PC-9 (cell line): ENCODE data around the gene FAAH. TPM values are rescaled to one million over a fixed set of nuclear protein-coding genes. Genes with fewer than 3 reads are reported as not detected.
A peak's percentile ranks its signal among the peaks of the same experiment; 100 is the strongest.

Experiments
- BruUV-seq: library from RNA; stranded (reverse); fragments of 400-500 nt; replicated peaks from 2 replicates; lab custom pipeline; 2021; lab: Mats Ljungman, UMichigan
- CTCF ChIA-PET: fragments of 300-600 bp; sonication (Branson Sonifier 250); formaldehyde crosslinking; loops from one replicate; lab custom pipeline; 2022; ENCODE audit warnings: antibody characterized with exemption; lab: Charles Lee
- POLR2A ChIA-PET: fragments of 300-600 bp; sonication (Branson Sonifier 250); formaldehyde crosslinking; loops from one replicate; lab custom pipeline; 2022; ENCODE audit warnings: antibody characterized with exemption; ENCODE audit not compliant: unreplicated experiment; lab: Charles Lee
- DNase-seq, 2 experiments: peaks; one replicate each; pipeline versions ENCODE4 v3.0.0 to v3.0.0-alpha.2; 2015 to 2022; ENCODE audit warnings: mixed read lengths in 1 of 2
- H2AFZ ChIP-seq: fragments of 200-600 bp; sonication (generic); 2 replicates; pipeline ENCODE4 v1.8.1; 2017; ENCODE audit warnings: antibody characterized with exemption
- H3F3A ChIP-seq: fragments of 200-600 bp; sonication (generic); 2 replicates; pipeline ENCODE4 v1.8.1; 2017; ENCODE audit warnings: antibody characterized with exemption, mild to moderate bottlenecking, low read depth; ENCODE audit not compliant: insufficient read depth
- H3K27ac ChIP-seq: fragments of 200-600 bp; sonication (generic); 2 replicates; pipeline ENCODE4 v1.6.1; 2016; ENCODE audit warnings: mixed run types
- H3K27me3 ChIP-seq: fragments of 200-600 bp; sonication (generic); 2 replicates; pipeline ENCODE4 v1.6.1; 2016; ENCODE audit warnings: low read depth, mixed run types; ENCODE audit not compliant: insufficient read depth
- H3K36me3 ChIP-seq: fragments of 200-600 bp; sonication (generic); 2 replicates; pipeline ENCODE4 v1.6.1; 2016; ENCODE audit warnings: low read depth, mixed run types
- H3K4me1 ChIP-seq: fragments of 200-600 bp; sonication (generic); replicated peaks from 2 replicates; pipeline ENCODE4 v1.6.1; 2016; ENCODE audit warnings: mixed run types; ENCODE audit not compliant: insufficient read depth
- H3K4me2 ChIP-seq: fragments of 200-600 bp; sonication (generic); 2 replicates; pipeline ENCODE4 v1.6.1; 2017; ENCODE audit warnings: mixed run types
- H3K4me3 ChIP-seq: fragments of 200-600 bp; sonication (generic); 2 replicates; pipeline ENCODE4 v1.6.1; 2016; ENCODE audit warnings: mixed run types
- H3K79me2 ChIP-seq: fragments of 200-600 bp; sonication (generic); 2 replicates; pipeline ENCODE4 v1.6.1; 2017; ENCODE audit warnings: low read depth, mixed run types
- H3K9me2 ChIP-seq: fragments of 200-600 bp; sonication (generic); 2 replicates; pipeline ENCODE4 v1.8.1; 2017; ENCODE audit warnings: mild to moderate bottlenecking; ENCODE audit not compliant: insufficient read depth
- H3K9me3 ChIP-seq: fragments of 200-600 bp; sonication (generic); 2 replicates; pipeline ENCODE4 v1.8.1; 2016; ENCODE audit warnings: low read depth; ENCODE audit not compliant: insufficient read depth
- H4K20me1 ChIP-seq: fragments of 200-600 bp; sonication (generic); 2 replicates; pipeline ENCODE4 v1.8.1; 2017; ENCODE audit not compliant: insufficient read depth
- CTCF ChIP-seq: fragments of 200-600 bp; sonication (generic); conservative IDR thresholded peaks from 2 replicates; pipeline ENCODE4 v1.6.1; 2017; ENCODE audit warnings: mixed run types, antibody characterized with exemption, mild to moderate bottlenecking, moderate library complexity
- EZH2 ChIP-seq: fragments of 200-600 bp; sonication (generic); IDR thresholded peaks from 2 replicates; pipeline ENCODE4 v1.8.0; 2017; ENCODE audit warnings: antibody characterized with exemption, low read depth
- intact Hi-C: fragments of 100-400 bp; cut with micrococcal nuclease; formaldehyde crosslinking; loops from one replicate; pipeline ENCODE4 v1.10.0; 2022; ENCODE audit not compliant: unreplicated experiment
- total RNA-seq: library from RNA; stranded (reverse); gene quantifications from 2 replicates; pipeline ENCODE4 v1.2.3, GENCODE V29; 2021

FAAH gene
- total RNA-seq, 1 experiment from 2014 or later, result 19.1 TPM

GRCh38 chr1:46410156-46411009, 16.3 kb downstream of the FAAH start:
- Histone ChIP-seq H3K27me3 (no peaks in the 10 kb centered on the region), H2AFZ (no peak overlapping the region), H3K4me2 (no peak overlapping the region), H3F3A (no peaks in the 10 kb centered on the region), H3K27ac (no peak overlapping the region), H3K4me1 (no peaks in the 10 kb centered on the region), H3K79me2 (no peaks in the 10 kb centered on the region), H3K36me3 (no peaks in the 10 kb centered on the region), H3K4me3 (no peak overlapping the region), H3K9me2 (no peaks in the 10 kb centered on the region), H3K9me3 (no peaks in the 10 kb centered on the region), H4K20me1 (no peaks in the 10 kb centered on the region)
- CTCF ChIA-PET, result no interaction called here
- TF ChIP-seq CTCF, result no peak
- TF ChIP-seq EZH2, result no peak
- no TSS peak for BruUV-seq
- no peak for DNase-seq
- intact Hi-C loops, result no loop called here
- POLR2A ChIA-PET, result no interaction called here

GRCh38 chr1:46411010-46411405, 16.9 kb downstream of the FAAH start:
- no peaks in the 10 kb centered on the region for H3F3A ChIP-seq
- BruUV-seq, result no TSS peak
- POLR2A ChIA-PET, result no interaction called here
- no peaks in the 10 kb centered on the region for H3K4me1 ChIP-seq
- DNase-seq, result no peak
- no peak for TF ChIP-seq CTCF
- no peak for TF ChIP-seq EZH2
- no peak overlapping the region for H3K4me3 ChIP-seq
- no peak overlapping the region for H3K27ac ChIP-seq
- H3K79me2 ChIP-seq, result no peaks in the 10 kb centered on the region
- intact Hi-C loops, result no loop called here
- H4K20me1 ChIP-seq, result no peaks in the 10 kb centered on the region
- H3K4me2 ChIP-seq, result no peak overlapping the region
- CTCF ChIA-PET, result no interaction called here
- no peaks in the 10 kb centered on the region for H3K27me3 ChIP-seq
- no peak overlapping the region for H2AFZ ChIP-seq
- H3K9me3 ChIP-seq, result no peaks in the 10 kb centered on the region
- no peaks in the 10 kb centered on the region for H3K9me2 ChIP-seq
- H3K36me3 ChIP-seq, result no peaks in the 10 kb centered on the region

- Histone ChIP-seq H3K9me2 (no peaks in the 10 kb centered on the region), H3K4me2 (no peak overlapping the region), H3K79me2 (no peaks in the 10 kb centered on the region), H3K9me3 (no peaks in the 10 kb centered on the region), H3F3A (no peaks in the 10 kb centered on the region), H3K27ac (no peak overlapping the region), H3K4me1 (no peaks in the 10 kb centered on the region), H2AFZ (no peak overlapping the region), H3K36me3 (no peaks in the 10 kb centered on the region), H3K27me3 (no peaks in the 10 kb centered on the region), H3K4me3 (no peak overlapping the region), H4K20me1 (no peaks in the 10 kb centered on the region)
- intact Hi-C loops, result no loop called here
- ChIA-PET POLR2A (no interaction called here), CTCF (no interaction called here)
- DNase-seq, result no peak
- BruUV-seq, result no TSS peak
- TF ChIP-seq EZH2, result no peak
- peak; percentile 65 for TF ChIP-seq CTCF
These were observed 17.7 kb downstream of the FAAH start for GRCh38 chr1:46411601-46412341.
